ENCODE measurements around the gene USH1C. TPM values are rescaled to one million over a fixed set of nuclear protein-coding genes. Genes with fewer than 3 reads are reported as not detected.

The USH1C gene
- total RNA-seq, 2 donors from 2014 or later, result not detected

DNA sequence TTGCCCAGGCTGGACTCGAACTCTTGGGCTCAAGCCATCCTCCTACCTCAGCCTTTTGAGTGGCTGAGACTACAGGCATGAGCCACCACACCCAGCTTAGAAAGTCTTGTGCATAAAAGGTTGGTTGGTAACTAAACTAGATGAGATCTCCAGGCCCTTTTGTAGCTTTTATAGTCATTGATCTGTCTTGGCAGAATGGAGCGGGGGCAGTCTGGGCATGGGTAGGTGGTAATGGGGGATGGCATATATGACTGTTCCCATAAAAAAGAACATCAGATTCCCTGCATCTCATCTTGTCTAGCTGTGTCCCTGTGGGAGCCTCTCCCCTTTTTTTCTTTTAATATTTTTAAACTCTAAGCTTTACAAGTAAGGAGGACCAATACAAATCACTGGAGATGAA lies 97.7 kb downstream of the USH1C start:
- Mint-ChIP-seq H3K4me1 (ENCODE audit: low read depth) (no peaks in the 10 kb centered on the region), H3K27ac (no peak overlapping the region), H3K9me3 (no peaks in the 10 kb centered on the region), H3K36me3 (ENCODE audit: insufficient read depth in 2 of 2) (no peaks in the 10 kb centered on the region), H3K27me3 (ENCODE audit: low read depth) (no peaks in the 10 kb centered on the region), H3K4me3 (no peak overlapping the region)
- DNase-seq, result no peak
- ATAC-seq (replicated peaks in 1 of 2), result no peak

DNA sequence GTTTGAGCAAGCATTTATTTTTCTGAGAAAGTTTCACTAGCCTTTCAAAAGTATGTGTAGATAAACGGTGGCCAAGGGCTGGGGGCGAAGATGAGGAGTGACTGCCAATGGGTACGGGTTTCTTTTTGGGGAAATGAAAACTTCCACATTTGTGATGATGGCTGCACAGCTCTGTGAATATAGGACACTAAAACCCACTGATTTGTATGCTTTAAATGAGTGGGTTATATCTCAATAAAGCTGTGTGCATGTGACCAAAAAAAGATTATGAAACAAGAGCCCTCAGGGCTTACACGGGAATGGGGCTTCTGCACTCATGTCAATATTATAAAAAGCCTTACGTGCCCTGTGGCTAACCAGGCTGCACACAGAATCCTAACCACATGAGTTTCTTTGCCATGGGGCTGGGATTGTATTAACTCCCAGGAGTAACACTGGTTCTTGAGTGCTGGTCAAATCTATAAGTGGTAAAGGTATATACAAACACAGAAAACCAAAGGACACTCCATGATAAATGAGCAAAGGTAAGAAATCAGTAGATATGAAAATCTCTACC lies 98.9 kb downstream of the USH1C start:
- no peaks in the 10 kb centered on the region for H3K4me1 Mint-ChIP-seq (ENCODE audit: low read depth)
- DNase-seq, result no peak
- H3K27me3 Mint-ChIP-seq (ENCODE audit: low read depth), result peaks cover under 1% of the 10 kb centered on the region
- H3K4me3 Mint-ChIP-seq, result no peak overlapping the region
- no peak overlapping the region for H3K27ac Mint-ChIP-seq
- H3K36me3 Mint-ChIP-seq (ENCODE audit: insufficient read depth in 2 of 2), result no peaks in the 10 kb centered on the region
- peaks cover 0 to 2% of the 10 kb centered on the region in 2 donors for H3K9me3 Mint-ChIP-seq
- ATAC-seq (replicated peaks in 1 of 2), result no peak

DNA sequence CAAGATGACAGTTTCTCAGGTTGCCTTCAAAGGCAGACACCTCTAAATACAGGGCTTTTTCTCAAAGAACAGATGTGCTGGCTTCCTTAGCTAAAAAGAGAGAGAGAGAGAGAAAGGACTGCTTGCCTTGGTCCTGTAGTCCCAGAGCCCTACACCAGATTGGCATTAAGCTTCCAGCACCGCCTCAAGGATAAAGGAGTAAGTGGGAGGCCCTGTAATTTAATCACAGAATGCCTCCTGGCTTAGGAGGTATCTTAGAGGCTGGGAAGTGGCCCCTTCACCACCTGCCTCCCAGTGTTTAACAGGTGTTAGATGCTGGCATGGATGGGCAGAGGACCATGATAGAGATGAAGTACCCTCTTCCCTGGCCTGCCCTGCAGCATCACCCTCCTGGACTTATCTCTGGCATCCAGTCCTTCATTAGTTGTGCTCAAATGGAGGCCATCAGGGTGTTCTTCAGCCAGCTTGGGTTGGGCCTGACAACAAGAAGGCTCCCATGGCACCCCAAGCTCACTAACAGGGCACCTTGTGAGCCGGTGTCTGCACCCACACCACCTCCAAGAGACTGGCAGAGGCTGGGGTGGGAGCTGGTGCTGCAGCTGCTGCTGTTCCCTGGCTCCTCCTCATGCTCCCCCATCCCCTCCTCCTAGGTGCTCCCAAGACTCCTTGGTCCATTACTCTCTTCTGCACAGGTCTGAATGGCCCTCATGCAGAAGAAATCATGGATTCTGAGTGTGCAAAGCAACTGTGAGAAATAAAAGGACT lies 100.1 kb downstream of the USH1C start:
- ATAC-seq (replicated peaks in 1 of 2), result no peak
- no peak for DNase-seq
- H3K9me3 Mint-ChIP-seq, result peaks cover 0 to 2% of the 10 kb centered on the region in 2 donors
- H3K36me3 Mint-ChIP-seq (ENCODE audit: insufficient read depth in 2 of 2), result no peaks in the 10 kb centered on the region
- H3K4me1 Mint-ChIP-seq (ENCODE audit: low read depth), result peaks cover 11% of the 10 kb centered on the region
- H3K27ac Mint-ChIP-seq, result no peak overlapping the region
- H3K27me3 Mint-ChIP-seq (ENCODE audit: low read depth), result peaks cover 11% of the 10 kb centered on the region
- no peak overlapping the region for H3K4me3 Mint-ChIP-seq

Other genes with a start within 250 kb of the USH1C start
- gene NCR3LG1, start 192.6 kb downstream of the USH1C start, total RNA-seq, result 1 to 10 TPM; 1.3 to 1.5 TPM
- under 1 TPM in 1 of 2 donors, not detected in 1; 0.29 TPM for gene KCNJ11, start 155.8 kb downstream of the USH1C start, total RNA-seq
- gene ABCC8, start 67.6 kb downstream of the USH1C start, total RNA-seq, result not detected
- gene OTOG, start 2.8 kb upstream of the USH1C start, total RNA-seq, result not detected
- gene MYOD1, start 175.2 kb upstream of the USH1C start, total RNA-seq, result not detected
- gene KCNC1, start 190.4 kb upstream of the USH1C start, total RNA-seq, result not detected